ENCODE measurements around the gene TBC1D3B.
"Not testable (repeated sequence)": the region's sequence is repeated elsewhere in the genome, so short reads cannot be mapped to it uniquely, and the experiment has no call there.

TBC1D3B gene

DNA sequence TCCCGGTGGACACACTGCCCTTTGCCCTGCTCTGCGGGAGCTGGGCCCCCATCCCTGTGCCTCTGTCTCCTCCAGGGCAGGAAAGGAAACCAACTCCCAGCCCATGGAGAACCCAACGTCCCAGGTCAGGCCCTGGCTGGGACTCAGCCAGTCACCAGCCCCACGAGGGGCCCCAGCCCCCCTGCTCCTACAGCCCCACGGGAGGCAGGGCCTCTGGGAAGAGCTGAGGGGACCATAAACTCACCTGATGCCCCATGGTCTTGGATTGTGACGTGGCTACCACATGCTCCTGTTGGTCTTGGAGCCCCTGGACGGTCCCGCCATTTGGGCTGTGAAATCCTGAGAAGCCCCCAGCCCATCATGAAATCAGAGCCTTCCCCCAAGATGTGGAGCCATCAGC is 7.6 kb downstream of the TBC1D3B start:
- DNase-seq: not testable (repeated sequence)

DNA sequence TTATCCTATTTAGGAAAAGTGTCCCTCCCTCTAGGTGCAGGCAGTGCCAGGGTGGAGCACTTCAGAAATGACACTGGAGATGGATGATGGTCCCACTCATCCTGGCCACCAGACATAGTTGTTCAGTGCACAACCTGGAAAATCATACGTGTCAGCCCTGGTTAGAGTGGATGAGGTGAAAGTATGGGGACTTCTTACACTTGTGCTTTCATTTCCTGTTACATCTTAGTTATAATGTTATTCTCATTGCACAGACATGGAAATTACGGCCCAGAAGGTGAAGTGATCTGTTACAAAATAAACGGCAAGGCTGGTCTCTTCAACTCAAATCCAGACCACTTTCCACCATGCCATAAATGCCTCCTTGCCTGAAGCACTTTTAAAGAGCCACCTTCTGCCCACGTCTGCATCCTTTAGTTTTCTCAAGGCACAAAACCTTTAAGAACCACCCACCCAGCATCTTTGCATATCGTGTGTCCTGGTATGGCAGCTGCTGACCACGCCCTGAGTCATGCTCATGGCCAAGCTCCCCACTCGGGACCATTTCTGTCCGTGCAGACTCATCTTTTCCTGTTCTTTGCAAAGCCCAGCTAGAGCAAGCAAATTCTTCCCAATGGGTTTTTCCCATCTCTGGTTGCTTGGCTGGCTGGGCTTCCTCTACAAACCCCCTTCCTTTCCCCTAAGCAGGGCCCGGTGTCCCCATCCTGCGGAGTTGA is 22.4 kb downstream of the TBC1D3B start:
- no peak for DNase-seq

DNA sequence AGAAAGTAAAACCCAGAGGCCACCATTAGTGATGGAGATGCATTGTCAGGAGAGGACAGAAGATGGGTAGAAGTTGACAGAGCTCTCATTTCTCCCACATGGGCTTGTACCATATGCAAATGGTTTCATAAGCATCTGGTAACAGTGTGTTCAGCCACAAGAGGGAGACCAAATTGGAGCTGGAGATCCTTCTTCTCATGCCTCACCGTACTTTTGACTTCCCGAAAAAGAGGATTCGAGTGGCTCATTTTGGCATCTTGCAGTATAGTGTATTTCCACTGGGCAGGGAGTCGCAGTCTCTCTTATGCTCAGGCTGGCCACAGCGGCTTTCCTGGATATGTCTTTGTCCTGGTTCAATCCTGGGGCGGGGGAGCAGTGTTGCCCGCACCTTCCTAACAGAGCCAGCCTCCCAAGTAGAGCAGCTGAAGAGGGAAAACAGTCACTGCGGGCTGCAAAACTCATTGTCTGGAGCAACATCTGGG is 23.8 kb downstream of the TBC1D3B start:
- no peak for DNase-seq

DNA sequence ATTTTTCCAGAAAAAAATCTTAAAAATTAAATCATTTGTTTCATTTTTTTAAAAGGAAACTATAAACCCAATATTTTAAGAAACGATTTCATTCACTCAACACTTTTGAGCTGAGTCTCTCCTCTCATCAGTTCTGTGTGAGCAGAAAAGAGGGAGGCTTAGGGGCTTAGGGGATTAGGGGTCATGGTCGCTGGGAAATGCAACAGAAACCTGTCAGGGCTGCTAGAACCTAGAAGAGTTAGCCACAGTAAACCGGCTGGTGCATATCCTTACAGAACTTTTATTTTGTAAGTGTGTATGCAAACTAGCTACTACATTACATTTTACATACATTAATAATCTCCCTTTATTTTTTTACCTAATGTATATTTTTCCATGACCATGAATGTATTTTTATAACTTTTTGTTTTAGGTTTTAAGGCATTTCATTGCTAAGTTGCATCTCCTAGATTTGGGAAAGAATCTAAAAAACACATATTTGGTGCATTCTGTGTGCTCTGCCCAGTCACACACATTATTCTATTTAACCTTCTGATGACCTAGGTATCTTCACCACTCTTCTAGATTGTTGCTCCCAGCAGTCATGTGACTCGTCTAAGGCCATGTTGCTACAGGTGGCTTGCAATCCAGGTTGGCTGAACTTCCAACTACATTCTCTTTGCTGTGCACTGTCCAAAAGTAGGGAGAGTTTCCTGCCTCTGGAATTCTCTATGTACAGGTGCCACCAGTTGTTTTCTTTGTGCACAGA is 24.4 kb downstream of the TBC1D3B start:
- DNase-seq: no peak

DNA sequence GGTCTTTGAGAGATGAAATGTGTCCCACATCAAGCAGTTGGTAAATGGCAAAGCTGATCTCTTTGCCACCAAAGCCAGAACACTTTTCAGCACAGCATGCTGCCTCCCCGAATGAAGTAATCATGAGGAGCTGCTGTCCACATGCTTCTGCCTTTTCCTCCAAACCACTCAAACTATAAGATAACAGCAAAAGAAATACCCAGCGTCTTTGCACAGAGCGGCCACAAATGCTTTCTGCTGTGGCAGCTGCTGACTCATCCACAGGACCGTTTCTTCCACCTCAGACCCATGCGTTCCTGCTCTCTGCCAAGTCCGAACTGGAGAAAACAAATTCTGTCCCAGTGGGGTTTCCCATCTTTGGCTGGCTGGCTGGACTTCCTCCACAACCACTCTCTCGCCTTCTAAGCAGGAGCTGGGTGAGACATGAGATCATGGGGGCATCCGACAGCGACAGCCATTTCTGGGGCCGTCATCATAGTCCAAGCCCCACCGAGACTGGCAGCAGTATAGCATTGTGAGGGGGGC is 27.1 kb downstream of the TBC1D3B start:
- no peak for DNase-seq

DNA sequence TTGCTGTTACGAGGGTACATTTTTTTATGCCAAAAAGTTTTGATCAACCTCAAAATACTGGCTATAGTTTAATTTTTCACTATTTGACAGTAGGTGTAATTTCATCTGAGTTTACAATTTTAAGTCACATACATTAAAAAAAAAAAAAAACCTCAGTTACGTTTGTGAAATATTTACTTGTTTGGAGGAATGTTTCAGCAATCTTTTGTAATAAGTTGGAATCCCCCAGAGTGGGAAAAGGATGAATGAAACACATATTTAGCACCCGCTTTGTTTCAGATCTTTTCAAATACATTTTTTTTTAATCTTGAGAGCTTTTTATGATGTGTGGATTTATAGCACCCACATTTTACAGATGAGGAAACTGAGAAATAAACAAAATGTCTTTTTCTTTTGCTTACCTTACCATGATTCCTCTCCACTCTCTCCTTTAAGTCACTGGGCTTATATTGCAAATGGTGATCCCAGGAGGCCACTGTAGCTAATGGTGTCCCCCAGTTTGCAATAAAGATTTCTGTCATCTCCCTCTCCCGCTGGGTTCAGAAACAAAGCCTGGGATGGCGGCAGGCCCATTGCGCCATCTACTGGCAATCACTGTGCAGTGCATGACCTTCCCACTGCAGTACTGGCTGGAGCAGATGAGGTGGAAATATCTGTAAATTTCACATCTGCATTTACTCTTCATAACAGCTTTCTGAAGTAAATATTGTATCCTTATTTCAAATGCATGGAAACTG is 27.7 kb downstream of the TBC1D3B start:
- peak; percentile 63 for DNase-seq

DNA sequence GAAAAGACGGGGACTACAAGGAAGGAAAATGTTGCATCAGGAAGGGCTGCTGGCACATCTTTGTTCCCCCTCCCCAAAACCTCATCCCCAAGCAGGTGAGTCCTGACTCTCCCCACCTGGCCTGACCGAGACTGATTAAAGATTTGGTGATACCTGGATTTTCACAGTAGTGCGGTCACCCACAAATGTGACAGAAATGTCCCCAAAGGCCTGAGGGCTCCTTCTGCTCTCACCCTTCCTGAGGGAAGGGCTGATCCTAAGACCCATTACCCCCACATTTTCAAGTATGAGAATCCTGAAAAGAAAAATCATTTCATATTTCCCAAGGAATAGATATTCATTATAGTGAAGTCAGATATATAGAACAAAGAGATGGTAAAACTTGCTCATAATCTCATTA is 28.8 kb downstream of the TBC1D3B start:
- no peak for DNase-seq

DNA sequence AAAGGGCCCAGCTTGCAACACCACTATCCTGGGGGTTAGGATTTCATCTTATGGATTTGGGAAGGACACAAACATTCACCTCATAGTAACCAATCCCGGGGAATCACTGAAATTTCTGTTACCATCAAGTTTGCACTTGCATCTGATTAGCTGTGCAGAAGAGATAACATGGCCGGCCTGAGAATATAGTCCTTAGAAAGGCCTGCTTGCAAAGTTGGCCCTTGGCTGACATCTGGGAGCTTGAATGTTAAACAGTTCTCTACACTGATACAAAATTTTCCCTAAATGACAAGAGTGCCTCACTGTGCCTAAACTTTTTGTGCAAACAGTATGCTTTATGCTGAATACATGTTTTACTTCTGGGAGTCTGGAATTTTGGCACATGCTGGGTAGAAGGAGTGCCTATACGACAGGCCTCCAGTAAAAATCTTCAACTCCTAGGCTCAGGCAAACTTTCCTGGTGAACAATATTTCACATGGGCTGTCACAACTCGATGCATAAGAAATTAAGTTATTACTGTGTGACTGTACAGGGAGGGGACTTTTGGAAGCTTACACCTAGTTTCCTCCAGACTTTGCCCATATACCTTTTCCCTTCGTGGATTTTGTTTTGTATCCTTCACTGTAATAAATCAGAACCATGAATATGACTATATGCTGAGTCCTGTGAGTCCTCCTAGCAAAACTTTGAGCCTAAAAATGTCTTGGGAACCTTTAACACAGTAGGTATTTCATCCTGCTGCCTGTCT is 31.3 kb downstream of the TBC1D3B start:
- no peak for DNase-seq

DNA sequence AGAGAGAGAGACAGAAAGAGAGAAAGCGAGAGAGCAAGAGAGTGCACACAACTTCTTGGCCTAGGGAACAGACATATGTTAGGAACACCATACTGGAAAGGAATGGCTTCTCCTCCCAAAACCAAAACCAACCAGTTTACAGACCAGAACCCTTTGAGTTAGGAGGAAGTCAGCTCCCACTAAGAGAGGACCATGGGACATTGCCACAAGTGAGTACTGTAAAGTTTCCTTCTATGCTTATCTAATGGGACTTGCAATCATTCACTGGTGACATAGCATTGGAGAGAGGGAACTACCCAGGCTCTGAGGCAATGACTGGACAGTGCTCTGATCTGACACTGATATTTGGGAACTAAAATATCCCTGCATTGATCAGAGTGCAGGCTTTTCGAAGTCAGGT is 32.4 kb downstream of the TBC1D3B start:
- no peak for DNase-seq

DNA sequence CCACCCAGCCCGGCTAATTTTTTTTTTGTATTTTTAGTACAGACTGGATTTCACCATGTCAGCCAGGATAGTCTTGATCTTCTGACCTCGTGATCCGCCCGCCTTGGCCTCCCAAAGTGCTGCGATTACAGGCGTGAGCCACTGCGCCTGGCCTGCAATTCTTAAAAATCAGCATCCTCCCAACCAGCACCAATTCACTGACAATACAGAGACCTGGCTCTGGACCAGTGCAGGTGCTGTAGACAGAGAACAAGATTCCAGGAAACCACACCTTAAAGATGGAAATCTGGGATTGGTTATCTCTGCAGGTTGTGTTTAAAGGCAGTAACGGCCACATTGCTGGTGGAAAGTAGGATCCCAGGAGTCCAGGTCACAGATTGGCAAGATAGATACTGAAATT is 33.6 kb downstream of the TBC1D3B start:
- DNase-seq: no peak

DNA sequence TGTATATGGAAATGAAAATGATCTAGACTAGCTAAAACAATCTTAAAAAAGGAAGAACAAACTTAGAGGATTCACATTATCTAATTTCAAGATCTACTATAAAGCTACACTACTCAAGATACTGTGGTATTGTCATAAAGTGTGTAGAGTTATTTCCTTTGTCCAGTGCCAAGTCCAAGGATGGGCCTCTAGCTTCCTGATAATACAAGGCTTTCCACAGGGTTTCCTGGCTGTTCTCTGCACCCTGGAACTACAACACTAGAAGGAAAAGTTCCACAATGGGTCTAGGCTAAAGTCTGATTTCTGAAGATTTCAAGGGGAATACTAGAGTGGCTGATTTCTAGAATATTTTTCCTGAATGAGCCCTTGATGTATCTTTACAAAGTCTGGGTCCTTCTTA is 34.2 kb downstream of the TBC1D3B start:
- DNase-seq: no peak

DNA sequence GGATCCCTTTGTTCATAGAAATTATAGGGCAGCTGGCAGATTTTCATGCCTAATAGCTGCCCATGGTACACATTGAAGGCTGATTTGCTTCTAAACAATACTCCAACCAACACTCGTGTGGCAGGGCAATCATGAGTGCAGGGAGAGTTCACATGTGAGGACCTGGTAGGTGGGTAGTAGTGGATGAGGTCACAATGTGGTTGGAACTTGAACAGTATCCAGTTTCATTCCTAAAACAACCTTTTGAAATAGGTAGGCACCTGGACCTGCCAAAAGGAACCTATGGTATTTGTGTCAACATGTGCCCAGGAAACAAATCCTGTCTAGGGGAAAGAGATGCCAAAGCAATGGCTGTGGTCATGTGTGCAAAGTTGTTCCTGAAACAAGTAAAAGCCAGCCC is 40.0 kb downstream of the TBC1D3B start:
- no peak for DNase-seq

DNA sequence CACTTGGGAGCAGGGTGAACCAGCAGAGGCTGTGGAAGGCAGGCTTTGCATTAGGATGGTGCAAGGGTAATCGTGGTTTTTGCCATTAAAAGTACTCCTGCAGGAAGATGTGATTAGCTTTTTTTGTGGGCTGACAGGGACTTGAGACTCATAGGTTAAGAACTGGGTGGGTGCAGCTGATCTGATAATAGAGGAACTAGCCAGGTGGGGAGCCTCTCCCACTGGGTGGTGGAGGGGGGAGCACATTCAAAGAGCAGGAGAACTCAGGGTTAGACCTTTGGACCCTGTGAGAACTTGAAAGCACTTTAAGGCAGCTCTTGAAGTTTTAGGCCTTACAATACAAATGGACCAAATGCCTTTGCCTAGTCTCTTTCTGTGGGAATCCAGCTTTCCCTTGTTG is 40.4 kb downstream of the TBC1D3B start:
- no peak for DNase-seq

DNA sequence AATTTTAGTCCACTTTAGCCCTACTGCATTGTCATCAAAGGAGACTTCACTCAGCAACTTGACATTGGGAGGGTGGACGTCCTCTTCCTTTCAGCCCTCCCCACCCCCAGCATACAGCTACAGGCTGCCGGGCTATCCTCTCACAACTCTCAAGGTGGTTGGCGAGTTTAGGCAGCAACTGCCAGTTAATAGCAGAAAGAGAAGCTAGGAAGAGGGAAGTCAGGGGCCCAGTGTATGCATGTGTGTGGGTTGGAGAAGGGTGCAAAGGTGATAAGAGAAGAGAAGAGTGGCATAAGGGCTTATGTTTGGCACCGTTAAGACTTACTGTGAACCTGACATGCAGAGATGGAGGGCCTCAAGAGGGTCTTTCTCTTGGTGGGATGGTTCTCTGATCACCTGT is 41.0 kb downstream of the TBC1D3B start:
- no peak for DNase-seq

DNA sequence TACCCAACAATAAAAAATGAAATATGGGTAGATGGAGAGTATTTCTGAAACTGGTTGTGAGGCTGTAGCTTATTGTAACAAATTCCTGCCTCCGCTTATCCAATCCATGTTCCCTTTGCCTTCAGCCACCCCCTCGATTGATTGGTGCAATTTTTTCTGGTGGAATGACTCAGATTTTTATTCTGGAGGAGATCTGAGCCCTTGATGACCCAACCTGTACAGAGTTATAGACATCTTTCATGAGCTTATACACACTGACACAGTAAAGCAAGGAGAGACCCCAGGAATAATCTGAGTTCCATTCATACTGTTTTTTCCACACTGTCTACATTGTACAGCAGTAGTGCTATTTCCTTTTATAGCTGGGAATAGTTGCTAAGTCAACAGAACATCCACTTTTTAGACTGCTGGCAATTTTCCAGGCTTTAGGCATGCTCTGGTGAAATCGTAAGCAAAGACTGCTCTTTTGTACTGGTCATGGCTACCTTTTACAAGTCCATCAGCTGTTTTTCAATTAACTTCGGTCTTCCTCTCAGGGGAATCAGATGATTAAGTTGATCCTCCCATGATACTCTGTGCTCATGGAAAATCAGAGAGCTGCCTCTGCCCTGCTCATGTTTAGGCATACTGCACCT is 42.7 kb downstream of the TBC1D3B start:
- DNase-seq: no peak

DNA sequence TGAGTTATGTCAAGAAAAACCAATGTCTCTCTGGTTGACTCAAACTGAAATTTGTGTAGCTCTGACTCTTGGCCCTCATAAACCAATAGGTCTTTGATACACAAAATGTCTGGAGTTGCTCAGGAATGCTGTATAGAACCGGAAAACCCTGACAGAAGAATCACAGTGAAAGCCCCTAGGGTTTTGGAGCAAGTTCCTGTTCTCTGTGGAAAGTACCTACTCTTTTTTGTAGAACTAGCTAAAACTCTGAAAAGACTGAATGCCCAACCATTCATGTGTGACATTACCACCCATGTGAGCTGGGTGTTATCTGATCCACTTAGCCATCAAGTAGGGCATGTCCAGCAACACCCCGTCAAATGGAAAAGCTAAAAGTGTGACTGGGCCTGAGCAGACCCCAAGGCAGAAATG is 44.0 kb downstream of the TBC1D3B start:
- DNase-seq: no peak

DNA sequence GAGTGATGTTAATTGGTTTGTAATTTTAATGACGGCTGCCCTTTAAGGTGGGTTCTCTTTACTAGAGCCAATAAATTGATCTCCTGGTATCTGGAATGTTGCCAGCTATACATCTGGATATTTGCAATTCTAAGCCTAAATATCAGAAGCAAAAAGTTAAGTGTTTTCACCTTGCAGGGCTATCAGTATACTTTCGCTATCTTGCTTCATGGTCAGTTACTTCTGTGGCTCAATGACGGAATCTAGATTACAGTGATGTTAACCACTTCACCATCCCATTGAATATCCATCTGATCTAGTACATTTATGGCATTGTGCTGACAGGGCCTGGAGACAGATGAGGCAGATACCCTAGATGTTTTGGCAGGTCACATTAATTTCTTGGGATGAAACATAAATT is 44.5 kb downstream of the TBC1D3B start:
- DNase-seq: no peak

DNA sequence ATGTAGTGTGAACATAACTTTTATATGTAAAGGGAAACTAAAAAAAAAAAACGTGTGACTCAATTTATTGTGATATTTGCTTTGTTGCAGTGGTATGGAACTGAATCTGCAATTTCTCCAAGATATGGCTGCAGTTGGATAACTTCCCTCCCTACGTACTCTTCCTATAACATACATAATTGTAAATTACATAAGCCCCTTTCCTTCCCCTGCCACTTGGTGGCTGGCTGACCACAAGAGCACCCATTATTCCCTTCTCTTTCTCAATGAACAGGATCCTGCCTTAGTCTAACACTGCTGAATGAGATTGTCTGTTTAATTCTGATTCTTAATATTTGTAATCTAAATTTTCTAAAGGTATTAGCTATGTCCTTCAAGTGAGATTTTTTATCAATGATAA is 45.0 kb downstream of the TBC1D3B start:
- no peak for DNase-seq

DNA sequence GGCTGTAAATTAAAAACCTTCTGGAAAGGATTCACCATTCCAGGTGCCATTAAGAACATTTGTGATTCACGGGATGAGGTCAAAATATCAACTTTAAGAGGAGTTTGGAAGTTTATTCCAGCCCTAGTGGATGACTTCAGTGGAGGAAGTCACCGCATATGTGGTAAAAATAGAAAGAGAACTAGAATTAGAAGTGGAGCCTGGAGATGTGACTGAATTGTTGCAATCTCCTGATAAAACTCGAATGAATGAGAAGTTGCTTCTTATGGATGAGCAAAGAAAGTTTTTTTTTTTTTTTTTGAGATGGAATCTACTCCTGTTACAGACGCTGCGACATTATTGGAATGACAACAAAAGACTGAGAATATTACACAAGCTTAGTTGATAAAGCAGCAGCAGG is 46.1 kb downstream of the TBC1D3B start:
- DNase-seq: no peak

DNA sequence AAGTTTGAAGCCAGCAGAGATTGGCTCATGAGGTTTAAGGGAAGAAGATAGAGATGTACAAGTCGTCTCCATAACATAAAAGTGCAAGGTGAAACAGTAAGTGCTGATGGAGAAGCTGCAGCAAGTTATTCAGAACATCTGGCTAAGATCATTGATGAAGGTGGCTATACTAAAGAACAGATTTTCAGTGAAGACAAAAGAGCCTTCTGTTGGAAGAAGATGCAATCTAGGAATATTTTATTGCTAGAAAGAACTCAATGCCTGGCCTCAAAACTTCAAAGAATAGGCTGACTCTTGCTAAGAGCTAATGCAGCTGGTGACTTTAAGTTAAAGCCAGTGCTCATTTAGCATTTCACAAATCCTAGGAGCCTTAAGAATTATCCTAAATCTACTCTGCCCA is 46.8 kb downstream of the TBC1D3B start:
- DNase-seq: no peak

DNA sequence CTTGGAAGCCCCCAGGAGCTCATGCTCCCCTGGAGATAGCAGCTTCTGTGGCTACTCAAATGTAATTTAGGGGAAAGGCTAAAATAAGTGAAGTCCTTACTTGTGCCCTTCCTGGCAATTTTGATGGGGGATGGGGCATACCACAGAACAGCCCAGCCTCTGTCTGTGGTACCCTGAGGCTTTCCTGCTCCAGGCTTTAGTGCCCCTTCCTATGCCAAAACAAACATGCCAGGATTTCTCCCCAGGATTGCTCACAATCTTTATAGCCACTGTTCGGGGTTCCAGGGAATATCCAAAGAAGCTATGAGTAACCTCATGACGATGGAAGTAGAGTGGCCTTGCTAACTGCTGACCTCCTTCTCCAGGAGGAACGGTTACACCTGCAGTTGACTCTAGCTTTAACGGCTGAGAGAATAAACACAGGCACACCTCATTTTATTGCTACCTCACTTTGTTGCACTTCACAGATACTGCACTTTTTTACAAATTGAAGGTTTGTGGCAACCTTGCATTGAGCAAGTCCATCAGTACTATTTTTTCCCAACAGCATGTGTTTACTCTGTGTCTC is 47.9 kb downstream of the TBC1D3B start:
- DNase-seq: no peak

DNA sequence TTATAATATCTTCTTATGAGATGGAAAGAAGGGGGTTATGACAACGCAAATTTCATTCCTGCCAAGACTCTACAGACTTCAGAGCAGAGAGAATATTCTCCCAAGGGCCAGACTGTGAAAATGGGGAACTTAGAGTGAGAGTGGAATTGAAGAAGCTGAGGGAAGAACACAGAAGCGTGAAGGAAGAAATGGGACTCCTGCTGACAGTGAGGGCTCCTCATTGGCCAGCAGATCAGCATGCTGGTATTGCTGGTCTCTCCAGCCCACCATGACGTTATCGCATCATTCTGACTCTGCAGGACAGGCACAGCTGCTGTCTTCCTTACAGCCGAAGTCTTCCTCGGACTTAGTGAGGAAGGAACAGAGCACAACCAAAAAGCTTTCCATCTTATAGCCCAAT is 48.5 kb downstream of the TBC1D3B start:
- no peak for DNase-seq

All from midbrain (tissue), 1 donor.